ENCODE results near the gene CLIP4.

GRCh38 chr2:29113891-29114321 is 1.3 kb upstream of the CLIP4 start:
- no peak for TF ChIP-seq CTCF (conservative IDR thresholded peaks at IDR 0.05; ENCODE audit: low read length)
- no peak for TF ChIP-seq EZH2phosphoT487 (IDR thresholded peaks at IDR 0.05; ENCODE audit: borderline replicate concordance, low read depth, low read length)

All from OCI-LY7 (cell line).